GM04503 (cell line): Measurements from ENCODE around the gene UBE3B.
"Not testable (repeated sequence)": the region's sequence is repeated elsewhere in the genome, so short reads cannot be mapped to it uniquely, and the experiment has no call there.

Experiments used
- DNase-seq: peaks from one replicate; pipeline ENCODE4 v3.0.0-alpha.2; 2012; ENCODE audit warnings: low read depth

The UBE3B gene

GRCh38 chr12:109477185-109477962 is at the start of gene UBE3B, which contains the start of gene KCTD10:
TSS of gene UBE3B (plus strand) at chr12:109477634. CDS start at chr12:109483552, 5,918 bp downstream.
TSS of gene KCTD10 (minus strand) at chr12:109477300. CDS start at chr12:109477262, 38 bp downstream.
- DNase-seq = peak; percentile 57

- no peak for DNase-seq
Observed at GRCh38 chr12:109428037-109428629, 49.3 kb upstream of the UBE3B start.

GRCh38 chr12:109428804-109429203 is 48.6 kb upstream of the UBE3B start:
- DNase-seq = not testable (repeated sequence)

GRCh38 chr12:109430244-109430643 is 47.2 kb upstream of the UBE3B start:
- no peak for DNase-seq

GRCh38 chr12:109432431-109432830 is 45.0 kb upstream of the UBE3B start:
- no peak for DNase-seq

GRCh38 chr12:109432842-109433304 is 44.6 kb upstream of the UBE3B start:
- DNase-seq = no peak

- DNase-seq = no peak
Observed at GRCh38 chr12:109433618-109434017, 43.8 kb upstream of the UBE3B start.

- DNase-seq = no peak
Observed at GRCh38 chr12:109434582-109434981, 42.9 kb upstream of the UBE3B start.

- DNase-seq = no peak
Observed at GRCh38 chr12:109435428-109436187, 41.8 kb upstream of the UBE3B start.

GRCh38 chr12:109436188-109436560 is 41.3 kb upstream of the UBE3B start:
- DNase-seq = no peak

- DNase-seq = peak; percentile 71
Observed at GRCh38 chr12:109439181-109439580, 38.3 kb upstream of the UBE3B start.

- not testable (repeated sequence) for DNase-seq
Observed at GRCh38 chr12:109439951-109440350, 37.5 kb upstream of the UBE3B start.

GRCh38 chr12:109440851-109441490 is 36.5 kb upstream of the UBE3B start:
- DNase-seq = peak; percentile 54

GRCh38 chr12:109443794-109444193 is 33.6 kb upstream of the UBE3B start:
- DNase-seq = no peak

- DNase-seq = no peak
Observed at GRCh38 chr12:109444259-109444658, 33.2 kb upstream of the UBE3B start.

- peak; percentile 74 for DNase-seq
Observed at GRCh38 chr12:109445191-109445609, 32.2 kb upstream of the UBE3B start.

- DNase-seq = no peak
Observed at GRCh38 chr12:109446869-109447268, 30.6 kb upstream of the UBE3B start.

- no peak for DNase-seq
Observed at GRCh38 chr12:109447482-109447881, 30.0 kb upstream of the UBE3B start.

GRCh38 chr12:109448272-109448671 is 29.2 kb upstream of the UBE3B start:
- no peak for DNase-seq

- no peak for DNase-seq
Observed at GRCh38 chr12:109448707-109449390, 28.6 kb upstream of the UBE3B start.

GRCh38 chr12:109449845-109450532 is 27.4 kb upstream of the UBE3B start:
- no peak for DNase-seq
